Psoas muscle (tissue), 8 donors: Measurements from ENCODE around the gene KASH5. TPM values are rescaled to one million over a fixed set of nuclear protein-coding genes. Genes with fewer than 3 reads are reported as not detected.

Experiments
- ATAC-seq, 4 donors: fragments of 200-7000 bp; cut with Tn5 transposase; one replicate each; pipeline ENCODE4 v1.9.1; 2020; ENCODE audit warnings: moderate library complexity in 3 of 4, mild to moderate bottlenecking in 2 of 4
- DNase-seq, 2 donors: peaks; one replicate each; pipeline ENCODE4 v3.0.0-alpha.2; 2020
- H3K27ac ChIP-seq: fragments of 200-600 bp; one replicate; pipeline ENCODE4 v1.8.0; 2022
- H3K27me3 ChIP-seq, 3 donors: fragments of 200-600 bp in 1 of 3; one replicate each; pipeline versions ENCODE4 v1.6.1 to v1.8.0; 2013 to 2022; ENCODE audit warnings: low read length in 2 of 3, mild to moderate bottlenecking in 2 of 3, moderate library complexity in 1 of 3; ENCODE audit not compliant: insufficient read depth in 3 of 3
- H3K36me3 ChIP-seq, 2 donors: fragments of 200-600 bp in 1 of 2; one replicate each; pipeline versions ENCODE4 v1.6.1 to v1.8.0; 2013 to 2022; ENCODE audit warnings: low read depth in 1 of 2, mild to moderate bottlenecking in 1 of 2, moderate library complexity in 1 of 2; ENCODE audit not compliant: insufficient read depth in 1 of 2
- H3K4me1 ChIP-seq: fragments of 200-600 bp; one replicate; pipeline ENCODE4 v1.8.0; 2022
- H3K4me3 ChIP-seq: fragments of 200-600 bp; one replicate; pipeline ENCODE4 v1.8.0; 2022; ENCODE audit warnings: mild to moderate bottlenecking
- H3K9me3 ChIP-seq: fragments of 200-600 bp; one replicate; pipeline ENCODE4 v1.8.0; 2022
- CTCF ChIP-seq: fragments of 200-600 bp; IDR thresholded peaks from one replicate; pipeline ENCODE4 v1.8.0; 2022; ENCODE audit warnings: antibody characterized with exemption
- WGBS, 3 donors: extraction: QIAGEN DNeasy Blood & Tissue Kit; methylation state at CpG; one replicate each; pipeline versions ENCODE4 v1.1.6 to v1.1.7; 2013; 5-methylcytosine and 5-hydroxymethylcytosine counted together
- intact Hi-C, 2 donors: fragments of 100-400 bp; cut with DNase I; formaldehyde crosslinking; loops; one replicate each; pipeline versions ENCODE4 v1.11.0 to v1.14.2; 2022
- polyA plus RNA-seq, 3 donors: library from polyadenylated mRNA; stranded (reverse); fragments of 200-250 nt; gene quantifications; one replicate each; pipeline ENCODE4 v1.2.3, GENCODE V29; 2013
- total RNA-seq, 4 donors: library from RNA; stranded (reverse); fragmentation: NEBNext Ultra II Directional in 2 of 4; extraction: Animal tissue kit (Norgen Biotek cat#: 25700) in 2 of 4; gene quantifications; one replicate each; pipeline versions ENCODE4 v1.2.1 to v1.2.4, GENCODE V29; 2021 to 2023
- donor health status: healthy with polysubstance abuse.
- donor health status: DM: no; HTN: no; CAD: no; lungs with moderate emphysema.
- donor health status: Bipolar disorder and iron deficiency.
- donor health status: healthy.
- donor health status: DM: yes; HTN: yes; CAD: no.
- donor health status: DM: no; HTN: no; CAD: no.
- donor health status: DM: no; HTN: no; CAD: no.
- donor health status: DM: yes; HTN: yes; CAD: no.

KASH5 gene
- total and polyA plus RNA-seq, 7 donors: not detected

GRCh38 chr19:49453013-49453756 is 65.1 kb downstream of the KASH5 start, which contains the start of gene ALDH16A1:
Gene ALDH16A1, plus strand, starts transcription at chr19:49453225. Its CDS starts 107 bp downstream, at chr19:49453332.
- peak; percentile 87 to 92 (median 90) for ATAC-seq
- no peaks in the 10 kb centered on the region for H3K9me3 ChIP-seq
- no peaks in the 10 kb centered on the region for H3K27me3 ChIP-seq
- H3K4me3 ChIP-seq: peak within 1 kb of the TSS; percentile 93
- peak within 1 kb of the TSS; percentile 94 for H3K27ac ChIP-seq
- WGBS, 3 donors: 0 to 1% (median 0%) methylated on average over 60 to 66 of the region's 66 CpGs
- no peak for TF ChIP-seq CTCF
- intact Hi-C loops: loop anchor here in 1 of 2 donors (5.0 kb wide), 1 partner anchor 189 kb away; the partner anchor contains the start of genes RRAS and SCAF1
- H3K36me3 ChIP-seq: peaks cover 0 to 18% of the 10 kb centered on the region in 2 donors
- peaks cover 17% of the 10 kb centered on the region for H3K4me1 ChIP-seq
- DNase-seq: peak; percentile 98 to 99

GRCh38 chr19:49453757-49454240 is 65.8 kb downstream of the KASH5 start:
- no peaks in the 10 kb centered on the region for H3K27me3 ChIP-seq
- peaks cover 0 to 12% of the 10 kb centered on the region in 2 donors for H3K36me3 ChIP-seq
- peak overlapping the region; percentile 94 for H3K27ac ChIP-seq
- DNase-seq (no peak), ATAC-seq (no peak)
- no peaks in the 10 kb centered on the region for H3K9me3 ChIP-seq
- 37 to 42% (median 40%) methylated on average over 10 of the region's 10 CpGs for WGBS, 3 donors
- H3K4me1 ChIP-seq: peaks cover 11% of the 10 kb centered on the region
- intact Hi-C loops: loop anchor here in 1 of 2 donors (5.0 kb wide), 1 partner anchor 189 kb away; the partner anchor contains the start of genes RRAS and SCAF1
- H3K4me3 ChIP-seq: peak overlapping the region; percentile 93
- TF ChIP-seq CTCF: no peak

GRCh38 chr19:49455773-49456172 is 67.7 kb downstream of the KASH5 start:
- H3K9me3 ChIP-seq: no peaks in the 10 kb centered on the region
- 34 to 48% (median 44%) methylated on average over 5 of the region's 5 CpGs for WGBS, 3 donors
- ATAC-seq (no peak), DNase-seq (no peak)
- no peaks in the 10 kb centered on the region for H3K27me3 ChIP-seq
- TF ChIP-seq CTCF: no peak
- peak overlapping the region; percentile 46 for H3K27ac ChIP-seq
- intact Hi-C loops: no loop called here
- peaks cover 0 to 9% of the 10 kb centered on the region in 2 donors for H3K36me3 ChIP-seq
- H3K4me3 ChIP-seq: no peak overlapping the region
- peaks cover 5% of the 10 kb centered on the region for H3K4me1 ChIP-seq

GRCh38 chr19:49456326-49456725 is 68.3 kb downstream of the KASH5 start:
- H3K36me3 ChIP-seq: peaks cover 0 to 9% of the 10 kb centered on the region in 2 donors
- no peaks in the 10 kb centered on the region for H3K27me3 ChIP-seq
- WGBS, 3 donors: 56 to 70% (median 61%) methylated on average over 5 of the region's 5 CpGs
- TF ChIP-seq CTCF: no peak
- no peak overlapping the region for H3K4me3 ChIP-seq
- H3K9me3 ChIP-seq: no peaks in the 10 kb centered on the region
- peak overlapping the region; percentile 43 for H3K27ac ChIP-seq
- DNase-seq: peak in 1 of 2 donors; percentile 56
- no peak for ATAC-seq
- intact Hi-C loops: no loop called here
- peaks cover 5% of the 10 kb centered on the region for H3K4me1 ChIP-seq
